Measurements from ENCODE around the gene FAM120A.

The FAM120A gene

DNA sequence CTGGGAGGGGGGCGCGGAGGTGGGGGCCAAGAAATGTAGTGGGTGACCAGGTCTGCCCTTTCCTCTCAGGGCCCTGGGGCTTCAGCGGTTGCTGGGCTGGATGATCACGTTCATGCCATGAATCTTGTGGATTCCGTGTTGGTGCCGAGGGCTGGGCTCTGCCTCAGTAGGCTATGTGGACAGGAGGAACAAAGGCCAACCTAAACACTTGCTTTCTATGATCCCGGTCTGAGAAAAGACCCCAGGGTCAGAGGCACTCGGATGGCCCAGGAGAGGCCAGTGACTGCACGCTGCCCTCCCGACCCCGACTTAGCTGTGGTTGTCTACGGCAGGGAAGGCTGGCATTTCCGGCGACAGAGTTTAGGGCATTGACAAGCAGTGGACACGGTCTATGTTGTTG, 151.5 kb downstream of the FAM120A start:
- Histone ChIP-seq H3K27me3 (ENCODE audit: control insufficient read depth in 1 of 2, insufficient read depth in 1 of 2, low read length in 2 of 2) (no peaks in the 10 kb centered on the region), H3K79me1 (replicated peaks; ENCODE audit: low read length, poor library complexity, severe bottlenecking) (peaks cover 47% of the 10 kb centered on the region), H3K36me3 (ENCODE audit: control insufficient read depth in 1 of 2, insufficient read depth in 2 of 2, low read depth in 1 of 2, low read length in 2 of 2) (peaks cover 0 to 11% of the 10 kb centered on the region in 2 experiments), H3K9me3 (ENCODE audit: control insufficient read depth, low read length) (peaks cover 2% of the 10 kb centered on the region), H3K23ac (ENCODE audit: low read length in 2 of 2) (no peak overlapping the region), H2AK5ac (ENCODE audit: low read length, severe bottlenecking) (no peak overlapping the region), H2AFZ (ENCODE audit: low read depth, low read length) (no peak overlapping the region), H2BK5ac (ENCODE audit: low read depth, low read length, poor library complexity, severe bottlenecking) (no peak overlapping the region), H3K9ac (ENCODE audit: low read length) (no peak overlapping the region), H2BK15ac (ENCODE audit: low read depth, poor library complexity, severe bottlenecking) (no peak overlapping the region), H3K18ac (ENCODE audit: low read depth in 1 of 2, low read length in 2 of 2) (no peak overlapping the region), H3K4ac (ENCODE audit: low read depth in 1 of 2, low read length in 2 of 2) (no peak overlapping the region), H3K4me3 (ENCODE audit: insufficient read depth in 1 of 2, low read depth in 1 of 2, low read length in 2 of 2) (no peak overlapping the region), H3K27ac (ENCODE audit: low read length, poor library complexity, severe bottlenecking) (no peak overlapping the region), H3K14ac (ENCODE audit: low read length in 2 of 2) (no peak overlapping the region), H3K4me1 (ENCODE audit: control insufficient read depth, insufficient read depth, low read depth, low read length) (peaks cover 9% of the 10 kb centered on the region), H4K91ac (ENCODE audit: low read length) (no peak overlapping the region), H4K8ac (ENCODE audit: low read length) (no peak overlapping the region), H2BK12ac (ENCODE audit: low read length in 2 of 2) (no peak overlapping the region), H2BK120ac (ENCODE audit: low read depth, low read length) (no peak overlapping the region), H3K4me2 (ENCODE audit: low read length, poor library complexity, severe bottlenecking) (no peak overlapping the region)
- WGBS: 99% methylated on average over 15 of the region's 15 CpGs
- DNase-seq: no peak

DNA sequence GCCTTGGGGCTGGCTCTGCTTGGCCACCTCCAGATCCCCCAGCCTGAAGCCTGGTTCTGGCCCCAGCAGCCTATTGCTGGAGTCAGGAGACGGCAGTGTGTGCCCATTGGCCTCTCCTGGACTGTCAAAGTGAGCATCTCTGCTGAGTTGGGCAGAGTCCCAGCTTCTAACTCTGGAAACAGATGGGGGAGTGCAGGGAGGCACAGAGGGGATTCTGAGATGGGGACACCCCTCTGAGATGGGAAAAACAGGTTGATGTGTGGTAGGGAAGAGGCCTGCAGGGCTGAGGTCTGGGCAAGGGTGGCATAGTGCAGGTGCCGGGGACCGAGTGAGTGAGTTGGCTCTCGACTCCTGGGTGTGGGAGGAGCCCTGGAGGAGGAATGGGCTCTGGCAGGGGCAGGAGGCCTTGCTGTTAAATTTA, 152.4 kb downstream of the FAM120A start:
- H3K14ac ChIP-seq (ENCODE audit: low read length in 2 of 2): no peak overlapping the region
- H3K23ac ChIP-seq (ENCODE audit: low read length in 2 of 2): no peak overlapping the region
- H2BK5ac ChIP-seq (ENCODE audit: low read depth, low read length, poor library complexity, severe bottlenecking): no peak overlapping the region
- no peak overlapping the region for H2BK15ac ChIP-seq (ENCODE audit: low read depth, poor library complexity, severe bottlenecking)
- H3K4me2 ChIP-seq (ENCODE audit: low read length, poor library complexity, severe bottlenecking): no peak overlapping the region
- H3K4me3 ChIP-seq (ENCODE audit: insufficient read depth in 1 of 2, low read depth in 1 of 2, low read length in 2 of 2): no peak overlapping the region
- H3K79me1 ChIP-seq (replicated peaks; ENCODE audit: low read length, poor library complexity, severe bottlenecking): peaks cover 43% of the 10 kb centered on the region
- no peak overlapping the region for H4K8ac ChIP-seq (ENCODE audit: low read length)
- no peak overlapping the region for H3K4ac ChIP-seq (ENCODE audit: low read depth in 1 of 2, low read length in 2 of 2)
- no peak overlapping the region for H3K9ac ChIP-seq (ENCODE audit: low read length)
- no peak for DNase-seq
- H3K36me3 ChIP-seq (ENCODE audit: control insufficient read depth in 1 of 2, insufficient read depth in 2 of 2, low read depth in 1 of 2, low read length in 2 of 2): peaks cover 0 to 11% of the 10 kb centered on the region in 2 experiments
- H3K18ac ChIP-seq (ENCODE audit: low read depth in 1 of 2, low read length in 2 of 2): no peak overlapping the region
- H2BK12ac ChIP-seq (ENCODE audit: low read length in 2 of 2): no peak overlapping the region
- H2BK120ac ChIP-seq (ENCODE audit: low read depth, low read length): no peak overlapping the region
- no peak overlapping the region for H2AK5ac ChIP-seq (ENCODE audit: low read length, severe bottlenecking)
- peaks cover 4% of the 10 kb centered on the region for H3K4me1 ChIP-seq (ENCODE audit: control insufficient read depth, insufficient read depth, low read depth, low read length)
- WGBS: 94% methylated on average over 4 of the region's 4 CpGs
- H3K27ac ChIP-seq (ENCODE audit: low read length, poor library complexity, severe bottlenecking): no peak overlapping the region
- no peak overlapping the region for H2AFZ ChIP-seq (ENCODE audit: low read depth, low read length)
- H3K9me3 ChIP-seq (ENCODE audit: control insufficient read depth, low read length): peaks cover 3% of the 10 kb centered on the region
- H3K27me3 ChIP-seq (ENCODE audit: control insufficient read depth in 1 of 2, insufficient read depth in 1 of 2, low read length in 2 of 2): no peaks in the 10 kb centered on the region
- no peak overlapping the region for H4K91ac ChIP-seq (ENCODE audit: low read length)

DNA sequence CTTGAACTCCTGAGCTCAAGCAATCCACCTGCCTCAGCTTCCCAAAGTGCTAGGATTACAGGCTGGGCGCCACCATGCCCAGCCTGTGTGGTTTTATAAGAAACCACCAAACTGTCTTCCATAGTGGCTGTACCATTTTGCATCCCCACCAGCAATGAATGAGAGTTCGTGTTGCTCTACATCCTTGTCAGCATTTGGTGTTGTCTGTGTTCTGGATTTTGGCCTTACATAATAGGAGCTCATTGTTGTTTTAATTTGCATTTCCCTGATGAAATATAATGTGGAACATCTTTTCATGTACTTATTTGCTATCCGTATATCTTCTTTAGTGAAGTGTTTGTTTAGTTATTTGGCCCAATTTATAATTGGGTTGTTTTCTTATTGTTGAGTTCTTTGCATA, 154.7 kb downstream of the FAM120A start:
- no peak overlapping the region for H4K8ac ChIP-seq (ENCODE audit: low read length)
- H2BK120ac ChIP-seq (ENCODE audit: low read depth, low read length): no peak overlapping the region
- no peak overlapping the region for H3K4me3 ChIP-seq (ENCODE audit: insufficient read depth in 1 of 2, low read depth in 1 of 2, low read length in 2 of 2)
- no peaks in the 10 kb centered on the region for H3K27me3 ChIP-seq (ENCODE audit: control insufficient read depth in 1 of 2, insufficient read depth in 1 of 2, low read length in 2 of 2)
- no peak overlapping the region for H4K91ac ChIP-seq (ENCODE audit: low read length)
- H3K36me3 ChIP-seq (ENCODE audit: control insufficient read depth in 1 of 2, insufficient read depth in 2 of 2, low read depth in 1 of 2, low read length in 2 of 2): no peaks in the 10 kb centered on the region
- H3K18ac ChIP-seq (ENCODE audit: low read depth in 1 of 2, low read length in 2 of 2): no peak overlapping the region
- no peak overlapping the region for H2AFZ ChIP-seq (ENCODE audit: low read depth, low read length)
- no peak overlapping the region for H3K4ac ChIP-seq (ENCODE audit: low read depth in 1 of 2, low read length in 2 of 2)
- no peak overlapping the region for H3K27ac ChIP-seq (ENCODE audit: low read length, poor library complexity, severe bottlenecking)
- H3K9ac ChIP-seq (ENCODE audit: low read length): no peak overlapping the region
- DNase-seq: no peak
- no peak overlapping the region for H2AK5ac ChIP-seq (ENCODE audit: low read length, severe bottlenecking)
- peaks cover 20% of the 10 kb centered on the region for H3K9me3 ChIP-seq (ENCODE audit: control insufficient read depth, low read length)
- H3K79me1 ChIP-seq (replicated peaks; ENCODE audit: low read length, poor library complexity, severe bottlenecking): peaks cover 38% of the 10 kb centered on the region
- no peak overlapping the region for H3K14ac ChIP-seq (ENCODE audit: low read length in 2 of 2)
- no peak overlapping the region for H3K23ac ChIP-seq (ENCODE audit: low read length in 2 of 2)
- H3K4me2 ChIP-seq (ENCODE audit: low read length, poor library complexity, severe bottlenecking): no peak overlapping the region
- H2BK15ac ChIP-seq (ENCODE audit: low read depth, poor library complexity, severe bottlenecking): no peak overlapping the region
- H3K4me1 ChIP-seq (ENCODE audit: control insufficient read depth, insufficient read depth, low read depth, low read length): no peaks in the 10 kb centered on the region
- 47% methylated on average over 2 of the region's 3 CpGs for WGBS
- no peak overlapping the region for H2BK5ac ChIP-seq (ENCODE audit: low read depth, low read length, poor library complexity, severe bottlenecking)
- H2BK12ac ChIP-seq (ENCODE audit: low read length in 2 of 2): no peak overlapping the region

DNA sequence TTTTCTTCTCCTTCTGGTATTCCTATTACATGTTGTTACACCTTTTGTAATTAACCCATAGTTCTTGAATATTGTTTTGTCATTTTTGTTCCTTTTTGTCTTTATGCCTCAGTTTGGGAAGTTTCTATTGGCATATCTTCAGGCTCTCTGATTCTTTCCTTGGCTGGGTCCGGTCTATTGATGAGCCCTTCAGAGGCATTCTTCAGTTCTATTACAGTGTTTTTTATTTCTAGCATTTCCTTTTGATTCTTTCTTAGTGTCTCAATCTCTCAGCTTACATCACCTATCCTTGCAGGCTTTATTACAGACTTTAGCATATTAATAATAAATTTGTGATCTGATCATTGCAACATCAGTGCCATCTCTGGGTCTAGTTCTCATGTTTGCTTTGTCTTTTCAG, 158.7 kb downstream of the FAM120A start:
- Histone ChIP-seq H2AK5ac (ENCODE audit: low read length, severe bottlenecking) (no peak overlapping the region), H4K91ac (ENCODE audit: low read length) (no peak overlapping the region), H3K4me3 (ENCODE audit: insufficient read depth in 1 of 2, low read depth in 1 of 2, low read length in 2 of 2) (no peak overlapping the region), H3K23ac (ENCODE audit: low read length in 2 of 2) (no peak overlapping the region), H3K27ac (ENCODE audit: low read length, poor library complexity, severe bottlenecking) (no peak overlapping the region), H3K4ac (ENCODE audit: low read depth in 1 of 2, low read length in 2 of 2) (no peak overlapping the region), H2BK120ac (ENCODE audit: low read depth, low read length) (no peak overlapping the region), H3K9ac (ENCODE audit: low read length) (no peak overlapping the region), H3K14ac (ENCODE audit: low read length in 2 of 2) (no peak overlapping the region), H2BK15ac (ENCODE audit: low read depth, poor library complexity, severe bottlenecking) (no peak overlapping the region), H3K9me3 (ENCODE audit: control insufficient read depth, low read length) (peaks cover 20% of the 10 kb centered on the region), H3K79me1 (replicated peaks; ENCODE audit: low read length, poor library complexity, severe bottlenecking) (peaks cover 33% of the 10 kb centered on the region), H2BK5ac (ENCODE audit: low read depth, low read length, poor library complexity, severe bottlenecking) (no peak overlapping the region), H3K18ac (ENCODE audit: low read depth in 1 of 2, low read length in 2 of 2) (no peak overlapping the region), H3K36me3 (ENCODE audit: control insufficient read depth in 1 of 2, insufficient read depth in 2 of 2, low read depth in 1 of 2, low read length in 2 of 2) (no peaks in the 10 kb centered on the region), H2AFZ (ENCODE audit: low read depth, low read length) (no peak overlapping the region), H2BK12ac (ENCODE audit: low read length in 2 of 2) (no peak overlapping the region), H3K4me1 (ENCODE audit: control insufficient read depth, insufficient read depth, low read depth, low read length) (no peaks in the 10 kb centered on the region), H3K27me3 (ENCODE audit: control insufficient read depth in 1 of 2, insufficient read depth in 1 of 2, low read length in 2 of 2) (no peaks in the 10 kb centered on the region), H4K8ac (ENCODE audit: low read length) (no peak overlapping the region), H3K4me2 (ENCODE audit: low read length, poor library complexity, severe bottlenecking) (no peak overlapping the region)
- no peak for DNase-seq
- 100% methylated on average over 1 of the region's 1 CpG for WGBS
